Hindlimb muscle (tissue), 1 donor: ENCODE results near the gene TMEM132C. TPM values are rescaled to one million over a fixed set of nuclear protein-coding genes. Genes with fewer than 3 reads are reported as not detected.
"Not testable (repeated sequence)": the region's sequence is repeated elsewhere in the genome, so short reads cannot be mapped to it uniquely, and the experiment has no call there.

Source experiments
- DNase-seq: peaks from one replicate; pipeline ENCODE4 v3.0.0-alpha.2; 2013
- polyA plus RNA-seq: library from polyadenylated mRNA; unstranded; fragments of 120-200 nt; gene quantifications from one replicate; pipeline ENCODE4 v1.2.1, GENCODE V29; 2013; ENCODE audit not compliant: insufficient read length

TMEM132C gene
- polyA plus RNA-seq, 1 donor = 2.1 TPM

DNA sequence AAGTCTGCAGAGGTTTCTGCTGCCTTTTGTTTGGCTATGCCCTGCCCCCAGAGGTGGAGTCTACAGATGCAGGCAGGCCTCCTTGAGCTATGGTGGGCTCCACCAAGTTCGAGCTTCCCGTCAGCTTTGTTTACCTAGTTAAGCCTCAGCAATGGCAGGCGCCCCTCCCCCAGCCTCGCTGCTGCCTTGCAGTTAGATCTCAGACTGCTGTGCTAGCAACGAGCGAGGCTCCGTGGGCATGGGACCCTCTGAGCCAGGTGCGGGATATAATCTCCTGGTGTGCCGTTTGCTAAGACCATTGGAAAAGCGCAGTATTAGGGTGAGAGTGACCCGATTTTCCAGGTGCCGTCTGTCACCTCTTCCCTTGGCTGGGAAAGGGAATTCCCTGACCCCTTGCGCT is 230.4 kb downstream of the TMEM132C start:
- DNase-seq = not testable (repeated sequence)

DNA sequence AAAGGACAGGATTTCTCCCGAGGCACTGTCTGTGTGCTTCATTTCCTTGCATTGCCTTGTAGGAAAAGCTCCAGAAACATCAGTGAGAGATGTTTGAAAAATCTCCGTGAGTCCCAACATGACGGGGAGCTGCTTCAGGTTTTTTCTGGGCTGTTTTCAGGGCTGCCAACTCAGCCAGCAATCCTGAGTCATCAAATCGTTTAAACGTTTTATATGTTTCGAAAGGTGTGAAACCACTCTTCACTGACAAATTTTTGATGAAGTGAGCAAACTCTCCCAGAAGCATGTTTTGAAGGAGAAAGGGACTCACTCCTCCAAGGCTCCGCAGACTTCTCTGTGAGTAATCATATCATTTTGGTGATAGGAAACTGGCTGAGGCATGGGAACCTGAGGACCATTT is 240.5 kb downstream of the TMEM132C start:
- DNase-seq = no peak

DNA sequence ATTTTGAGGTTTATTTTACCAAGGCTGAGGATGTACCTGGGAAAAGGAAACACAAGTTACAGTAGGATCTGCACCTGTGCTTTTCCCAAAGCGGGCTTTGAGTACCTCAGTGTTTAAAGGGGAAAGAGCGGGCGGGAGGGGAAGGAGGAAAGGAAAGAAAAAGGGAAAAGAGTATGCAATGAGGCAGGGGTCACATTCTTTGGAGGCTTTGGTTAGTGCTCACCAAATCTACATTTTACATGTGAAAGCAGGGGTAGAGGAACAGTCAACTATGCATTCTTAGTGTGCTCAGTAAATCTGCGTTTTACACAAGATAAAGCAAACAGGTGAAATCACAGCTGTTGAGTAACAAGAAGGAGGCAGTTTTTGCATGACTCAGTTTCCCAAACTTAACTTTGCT is 242.2 kb downstream of the TMEM132C start:
- DNase-seq = no peak

DNA sequence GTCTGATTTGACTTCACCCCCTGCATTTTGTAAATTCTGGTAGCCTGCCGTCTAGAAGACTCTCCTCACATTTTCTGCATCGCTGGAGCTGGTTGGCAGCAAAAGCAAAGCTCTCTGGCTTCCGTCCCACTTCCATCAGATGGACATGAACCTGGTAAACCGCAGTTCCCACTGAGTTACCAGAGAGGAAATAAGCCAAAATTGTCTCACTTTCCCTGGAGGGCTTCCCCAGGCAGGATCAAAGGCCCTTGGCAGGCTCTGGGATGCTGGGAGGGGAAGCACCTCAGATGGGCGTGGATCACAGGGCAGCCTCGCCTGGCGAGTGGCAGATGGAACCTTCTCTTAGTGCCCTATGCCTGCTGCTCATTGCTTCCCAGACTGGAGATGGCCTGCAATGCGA is 243.5 kb downstream of the TMEM132C start:
- DNase-seq = no peak

DNA sequence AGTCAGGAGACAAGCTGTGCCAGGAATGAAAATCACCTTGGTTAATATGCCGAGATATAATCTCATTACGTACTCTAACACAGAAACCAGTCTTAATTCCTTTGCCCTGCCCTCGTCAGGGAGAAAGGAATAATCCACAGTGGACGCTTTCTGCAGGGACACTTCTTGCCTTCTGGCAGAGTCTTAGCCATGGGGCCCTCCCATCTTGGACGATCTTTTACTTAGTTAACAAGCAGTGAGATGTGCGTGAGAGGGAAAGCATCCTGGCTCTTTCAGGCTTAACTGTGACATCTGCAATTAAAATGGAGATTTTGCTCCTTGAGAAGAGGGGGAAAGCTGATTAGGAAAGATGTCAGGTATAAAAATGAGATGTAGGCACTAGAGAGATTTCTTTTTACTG is 246.4 kb downstream of the TMEM132C start:
- no peak for DNase-seq

DNA sequence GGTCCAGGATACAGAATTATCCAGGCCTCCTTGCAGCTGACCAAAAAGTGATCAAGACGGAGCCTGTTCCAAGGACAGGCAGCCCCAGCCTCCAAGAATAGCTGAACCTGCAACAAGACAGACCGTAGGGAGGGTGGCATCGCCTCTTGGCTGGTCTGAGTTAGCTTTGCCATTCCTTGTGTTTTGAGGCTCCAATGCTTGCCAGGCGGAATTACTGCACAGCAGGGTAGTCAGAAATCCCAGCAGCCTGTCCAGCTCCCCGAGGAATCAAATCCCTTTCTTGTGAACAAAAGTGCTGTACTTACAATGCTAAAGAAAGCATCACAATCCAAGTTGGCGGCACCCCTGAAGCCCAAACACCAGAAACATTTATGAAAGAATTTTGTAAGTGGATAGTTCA is 246.9 kb downstream of the TMEM132C start:
- no peak for DNase-seq

DNA sequence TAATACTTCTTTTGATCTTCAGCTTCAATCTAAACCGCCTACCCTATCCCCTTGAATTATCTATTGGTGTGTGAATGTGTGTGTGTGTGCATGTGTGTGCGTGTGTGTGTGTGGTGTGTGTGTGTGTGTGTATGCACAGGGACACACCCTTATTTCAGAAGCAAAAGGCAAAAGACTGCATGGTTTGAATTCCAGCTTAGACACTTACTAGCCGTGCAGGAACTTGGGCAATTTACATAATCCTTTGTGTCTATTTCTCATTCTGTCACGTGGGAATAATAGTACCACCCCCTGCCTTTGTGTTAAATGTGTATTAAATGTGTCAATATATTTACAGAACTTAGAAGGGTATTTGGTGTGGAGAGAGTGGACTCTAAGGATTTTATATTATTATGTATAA is 251.7 kb downstream of the TMEM132C start:
- DNase-seq = no peak

DNA sequence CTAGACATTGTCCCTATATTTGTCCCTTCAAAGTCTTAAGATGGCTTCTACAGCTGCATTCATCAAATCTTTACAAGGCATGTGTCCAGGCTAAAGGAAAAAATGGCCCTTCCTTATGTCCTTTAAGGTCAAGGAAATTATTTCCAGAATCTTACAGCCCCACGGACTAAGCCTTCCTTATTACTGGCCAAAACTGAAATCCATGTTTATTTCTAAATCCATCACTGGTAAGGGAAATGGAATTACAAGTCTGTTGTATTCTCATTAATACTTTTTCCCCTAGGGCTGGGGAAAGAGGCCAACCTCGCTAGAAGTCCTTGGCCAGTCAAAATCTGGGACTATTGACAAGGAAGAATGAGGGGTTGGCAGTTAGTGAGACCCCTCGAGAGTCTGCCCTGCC is 252.5 kb downstream of the TMEM132C start:
- DNase-seq = peak; percentile 36

DNA sequence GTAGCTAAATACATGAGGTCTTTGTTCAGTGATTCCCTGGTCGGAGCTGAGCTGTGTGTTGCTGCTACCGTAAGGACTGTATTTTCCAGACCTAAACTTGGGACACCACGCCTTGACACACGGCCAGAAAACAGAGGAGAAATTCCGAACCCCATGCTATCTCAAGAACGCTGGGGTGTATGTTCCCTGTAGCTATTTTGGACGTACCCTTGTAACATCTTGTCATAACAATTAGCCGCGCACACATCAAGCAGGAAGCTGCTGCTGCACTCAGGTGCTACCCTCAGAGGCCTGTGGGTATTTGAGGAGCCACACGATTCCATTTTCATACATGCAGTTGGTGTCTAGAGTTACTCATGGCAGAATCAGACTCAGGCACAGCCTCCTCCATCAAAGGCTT is 255.0 kb downstream of the TMEM132C start:
- DNase-seq = no peak

DNA sequence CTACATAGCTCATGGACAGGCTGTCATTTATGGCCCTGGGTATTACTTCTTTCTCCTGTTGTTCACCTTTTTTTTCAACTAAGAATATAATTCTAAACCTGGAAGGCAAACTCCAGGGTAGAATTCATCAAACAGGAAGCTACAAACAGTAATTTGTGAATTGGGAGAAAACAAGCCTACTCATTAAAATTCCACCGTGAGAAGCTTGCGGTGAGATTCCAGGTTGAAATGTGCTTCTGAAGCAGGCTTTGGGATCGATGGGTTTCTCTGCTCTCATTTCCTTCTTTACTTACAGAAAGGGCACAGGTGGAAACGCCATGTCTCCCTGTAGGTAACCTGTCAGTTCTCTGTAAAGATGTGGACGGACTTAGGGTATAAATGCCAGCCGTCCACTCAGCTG is 257.5 kb downstream of the TMEM132C start:
- no peak for DNase-seq

DNA sequence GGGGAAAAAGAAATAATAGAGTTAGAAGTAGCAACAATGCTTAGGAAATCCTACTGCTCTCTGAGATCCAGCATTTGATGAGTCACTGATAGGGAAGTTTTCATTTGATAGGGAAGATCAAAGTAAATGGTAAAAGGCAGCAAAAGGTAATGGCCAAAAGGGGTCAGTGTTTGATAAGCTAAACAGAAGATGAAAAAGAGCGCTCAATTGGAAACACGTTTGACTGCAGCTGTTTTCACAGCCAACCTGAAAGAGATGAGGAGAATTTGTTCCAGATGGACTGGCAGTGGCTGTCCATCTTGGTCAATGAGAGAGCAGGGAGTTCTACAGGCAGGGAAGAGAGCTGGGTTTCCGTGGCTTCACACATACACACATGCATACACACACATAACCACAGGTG is 264.2 kb downstream of the TMEM132C start:
- no peak for DNase-seq

DNA sequence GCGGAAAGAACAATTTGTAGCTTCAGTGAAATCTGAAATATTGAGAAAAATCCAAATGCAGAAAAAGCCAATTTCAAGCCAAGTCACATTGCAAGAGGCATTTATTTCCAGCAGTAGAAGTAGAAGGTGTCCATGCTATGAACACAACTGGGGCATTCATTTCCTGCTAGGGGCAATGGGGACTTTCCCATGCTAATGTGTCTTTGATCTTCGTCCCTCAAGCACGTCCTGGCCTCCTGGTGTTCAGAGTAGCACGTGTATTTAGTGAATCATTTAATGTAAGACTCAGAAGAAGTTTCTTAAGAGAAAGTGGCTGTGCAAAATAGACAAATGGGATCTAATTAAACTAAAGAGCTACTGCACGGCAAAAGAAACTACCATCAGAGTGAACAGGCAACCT is 267.9 kb downstream of the TMEM132C start:
- DNase-seq = no peak

DNA sequence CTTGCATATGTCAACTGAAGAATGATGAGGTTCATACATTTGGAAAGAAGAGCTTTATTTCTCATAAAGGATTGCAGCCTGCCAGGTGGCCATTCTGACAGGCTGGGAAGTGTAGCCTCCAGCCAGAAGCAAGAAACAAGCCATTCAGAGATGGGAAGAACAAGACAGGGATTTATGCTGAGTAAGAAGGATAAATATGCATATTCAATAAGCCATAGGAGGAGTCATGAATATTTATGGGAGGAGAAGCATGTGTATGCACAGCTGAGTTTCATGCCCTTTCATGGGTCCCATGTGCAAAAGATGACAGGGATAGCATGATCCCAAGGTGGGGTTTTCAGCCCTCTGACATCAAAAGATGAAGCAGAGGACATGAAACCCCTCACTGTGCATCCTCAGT is 269.8 kb downstream of the TMEM132C start:
- no peak for DNase-seq

DNA sequence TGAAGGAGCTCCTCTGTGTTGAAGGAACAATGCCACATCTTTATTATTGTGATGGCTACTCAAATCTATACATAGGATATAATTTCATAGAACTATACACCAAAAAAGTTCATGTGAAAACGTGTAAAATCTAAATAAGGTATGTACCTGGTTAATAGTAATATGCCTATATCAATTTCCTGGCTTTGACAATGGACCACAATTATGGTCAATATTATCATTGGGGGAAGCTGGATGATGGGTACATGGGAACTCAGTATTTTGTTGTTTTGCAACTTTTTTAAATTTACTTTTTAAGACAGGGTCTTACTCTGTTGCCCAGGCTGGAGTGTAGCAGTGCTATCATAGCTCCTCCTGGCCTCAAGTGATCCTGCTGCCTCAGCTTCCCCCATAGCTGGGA is 270.7 kb downstream of the TMEM132C start:
- DNase-seq = no peak

DNA sequence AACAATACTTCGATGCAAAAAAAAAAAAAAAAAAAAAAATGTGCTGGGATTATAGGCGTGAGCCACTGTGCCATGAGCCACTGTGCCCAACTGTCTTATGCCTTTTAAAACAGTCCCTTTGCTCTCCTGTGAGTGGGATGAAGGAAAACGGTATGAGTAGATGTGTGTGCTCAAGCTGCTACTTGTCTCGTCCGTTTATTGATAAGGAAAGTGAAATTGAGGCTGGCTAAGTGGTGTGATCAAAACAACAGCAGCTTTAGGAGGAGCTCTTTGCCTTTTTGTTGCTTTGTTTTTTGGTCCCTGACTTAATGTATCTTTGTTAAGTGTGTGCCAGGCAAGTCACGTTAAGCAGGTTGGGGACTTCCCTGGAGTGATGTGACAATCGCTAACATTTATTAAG is 275.9 kb downstream of the TMEM132C start:
- DNase-seq = no peak

DNA sequence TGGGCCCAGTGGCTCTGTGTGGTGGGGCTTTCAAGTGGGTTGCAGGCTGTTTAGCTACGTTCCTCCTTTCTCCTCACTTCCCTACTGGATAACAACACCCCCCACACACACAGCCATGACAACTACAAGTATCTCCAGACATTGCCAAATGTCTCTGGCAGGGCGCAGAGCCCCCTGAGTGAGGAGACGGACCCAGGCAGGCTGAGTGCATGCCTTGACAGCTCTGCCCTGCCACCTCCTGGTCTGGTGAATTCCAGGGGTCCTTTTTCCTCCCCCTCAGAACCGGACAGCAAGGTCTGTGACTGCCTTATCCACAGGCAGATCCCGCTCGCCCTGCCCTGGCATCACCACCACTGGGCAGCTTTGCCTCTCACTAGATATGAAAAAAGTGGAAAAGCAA is 276.5 kb downstream of the TMEM132C start:
- DNase-seq = no peak

DNA sequence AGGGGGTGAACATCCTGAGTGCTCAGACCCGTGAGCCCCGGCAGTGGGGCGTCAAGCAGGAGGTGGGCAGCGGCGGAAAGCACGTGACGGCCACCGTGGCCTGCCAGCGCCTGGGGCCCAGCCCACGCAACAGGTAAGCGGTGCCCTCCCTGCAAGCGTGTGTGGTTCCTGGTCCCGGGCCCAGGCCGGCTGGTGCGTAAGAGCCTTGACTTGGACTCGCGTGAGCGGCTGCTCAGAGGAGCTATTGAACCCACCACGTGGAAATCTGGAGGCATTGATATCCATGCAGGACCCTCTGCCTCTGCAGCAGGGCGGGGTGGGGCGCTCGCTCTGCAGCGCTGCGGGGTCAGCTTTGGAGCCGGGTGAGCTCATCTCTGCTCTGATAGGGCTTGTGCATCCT is 277.0 kb downstream of the TMEM132C start:
- DNase-seq = no peak

DNA sequence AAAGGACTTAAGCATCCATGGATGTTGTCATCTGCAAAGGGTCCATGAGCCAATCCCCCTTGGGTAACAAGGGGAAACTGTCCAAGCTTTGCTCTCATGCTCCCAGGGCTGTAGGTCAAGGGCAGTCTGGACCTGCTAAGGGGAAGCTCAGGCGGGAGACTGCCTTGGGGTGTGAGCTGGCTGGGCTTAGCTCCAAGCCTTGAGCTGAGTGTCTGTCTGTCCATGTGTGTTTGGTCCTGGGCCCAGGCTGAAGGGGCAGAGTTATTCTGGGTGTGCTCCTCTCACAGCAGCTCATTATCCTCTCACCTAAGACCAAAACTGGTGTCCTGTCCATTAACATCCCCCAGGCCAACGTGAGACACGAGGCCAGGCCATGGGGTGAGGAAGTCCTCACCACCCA is 282.0 kb downstream of the TMEM132C start:
- DNase-seq = no peak

DNA sequence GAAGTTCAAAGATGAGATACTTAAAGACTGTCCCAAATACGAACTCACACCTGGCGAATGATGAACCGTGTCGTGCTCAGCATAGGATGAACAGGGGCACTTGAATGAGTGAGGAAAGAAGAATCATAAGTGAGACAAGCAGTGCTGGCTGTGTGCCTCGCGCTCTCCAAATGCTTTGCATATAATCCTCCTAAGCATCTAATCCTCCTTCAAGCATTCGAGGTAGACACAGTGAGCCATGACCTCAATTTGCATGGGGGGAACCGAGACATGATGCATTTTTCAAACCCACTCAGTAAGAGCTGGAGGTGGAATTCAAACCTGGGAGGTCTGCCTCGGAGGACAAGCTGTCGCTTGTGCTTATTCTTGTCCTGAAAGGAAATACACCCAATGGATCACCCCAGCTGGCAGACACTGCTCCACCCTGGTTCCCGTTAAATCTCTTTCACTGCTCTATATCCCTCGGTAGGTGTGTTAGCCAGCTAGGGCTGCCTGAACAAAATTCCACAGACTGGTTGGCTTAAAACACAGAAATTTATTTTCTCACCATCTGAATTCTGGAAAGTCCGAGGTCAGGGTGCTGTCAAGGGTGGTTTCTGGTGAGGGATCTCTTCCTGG is 282.7 kb downstream of the TMEM132C start:
- DNase-seq = no peak

DNA sequence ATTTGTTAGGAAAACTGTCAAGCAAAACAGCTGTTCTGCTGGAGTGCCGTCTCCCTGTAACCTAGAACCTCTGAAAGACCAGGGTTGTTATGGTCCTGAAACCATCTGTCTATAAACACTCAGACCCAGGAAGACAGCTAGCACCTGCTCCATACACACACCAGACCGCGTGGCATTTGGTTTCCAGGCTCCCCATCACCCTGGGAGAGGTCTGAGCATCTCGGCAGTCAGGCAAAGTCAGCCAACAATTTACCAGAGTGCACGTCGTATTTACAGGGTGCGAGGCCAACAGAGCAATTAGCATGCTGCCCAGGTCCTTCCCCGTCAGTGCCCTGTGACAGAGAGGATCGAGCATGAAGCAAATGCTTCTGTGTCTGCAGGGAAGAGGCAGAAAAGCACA is 284.3 kb downstream of the TMEM132C start:
- no peak for DNase-seq

DNA sequence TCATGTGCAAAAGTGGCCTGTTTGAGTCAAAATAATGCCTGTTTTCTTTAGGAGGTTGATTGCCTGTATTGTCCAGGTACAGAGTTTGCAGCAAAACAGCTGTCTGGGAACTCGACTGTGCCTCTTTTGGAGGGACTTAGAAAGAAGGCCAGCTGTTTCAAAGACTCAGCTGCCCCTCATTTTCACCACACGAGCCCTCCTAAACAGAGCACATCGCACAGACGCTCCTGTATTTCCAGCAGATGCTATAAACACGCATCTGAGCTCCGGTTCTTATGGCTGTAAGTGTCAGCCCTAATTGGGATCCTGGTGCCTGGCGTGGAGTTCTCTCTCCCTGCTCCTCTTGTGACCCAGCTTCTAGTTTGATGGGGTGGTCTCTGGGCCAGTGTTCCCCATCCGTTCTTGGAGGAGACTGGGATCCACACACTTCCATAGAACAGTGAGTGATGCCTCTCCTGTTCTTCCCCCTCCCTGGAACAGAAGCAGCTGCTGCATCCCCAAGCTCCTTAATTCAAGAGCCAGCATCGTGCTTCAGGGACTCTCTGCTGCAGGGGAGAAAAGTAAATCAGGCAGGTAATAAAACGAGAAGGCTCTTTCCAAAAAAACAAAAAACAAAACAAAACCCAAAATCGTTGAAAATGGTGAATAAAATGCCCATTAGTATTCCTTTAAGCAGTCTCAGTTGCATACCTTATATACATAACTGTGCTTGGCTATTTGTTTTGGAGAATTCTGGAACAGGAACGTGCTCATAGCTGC is 287.8 kb downstream of the TMEM132C start:
- DNase-seq = no peak

DNA sequence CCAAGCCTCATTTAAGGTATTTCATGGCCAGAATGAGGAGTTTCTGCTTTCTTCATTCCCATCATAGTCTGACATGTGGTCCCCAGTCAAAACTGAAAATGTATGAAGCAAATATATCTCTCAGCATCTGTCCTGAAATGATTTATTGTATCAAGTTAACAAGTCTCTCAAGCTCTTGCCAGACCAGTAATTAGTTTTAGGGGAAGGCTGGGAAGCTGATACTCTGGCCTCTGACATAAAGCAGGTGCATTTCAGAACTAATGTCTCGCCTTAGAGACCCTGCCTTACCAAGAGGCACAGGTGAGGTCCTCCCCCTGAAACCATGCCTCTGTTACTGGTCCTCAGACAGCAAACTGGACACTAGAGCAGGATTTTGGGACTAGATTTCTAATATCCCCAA is 290.3 kb downstream of the TMEM132C start:
- DNase-seq = no peak

DNA sequence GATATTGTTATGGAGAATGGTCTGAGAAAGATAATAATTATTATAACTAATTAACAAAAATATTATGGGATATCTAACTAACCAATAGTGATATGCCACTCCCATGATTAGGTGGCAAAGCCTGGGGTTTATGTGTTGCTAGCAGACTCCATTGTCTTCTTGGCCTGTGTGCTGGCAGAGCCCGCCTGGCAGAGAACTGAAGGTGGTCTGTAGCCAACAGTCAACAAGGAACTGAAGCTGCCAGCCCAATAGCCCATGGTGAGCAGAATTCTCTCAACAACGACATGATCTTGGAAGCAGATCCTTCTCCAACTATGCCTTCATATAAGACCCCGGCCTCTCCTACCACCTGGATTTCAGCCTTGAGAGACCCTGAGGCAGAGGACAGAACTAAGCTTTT is 298.0 kb downstream of the TMEM132C start:
- DNase-seq = no peak

DNA sequence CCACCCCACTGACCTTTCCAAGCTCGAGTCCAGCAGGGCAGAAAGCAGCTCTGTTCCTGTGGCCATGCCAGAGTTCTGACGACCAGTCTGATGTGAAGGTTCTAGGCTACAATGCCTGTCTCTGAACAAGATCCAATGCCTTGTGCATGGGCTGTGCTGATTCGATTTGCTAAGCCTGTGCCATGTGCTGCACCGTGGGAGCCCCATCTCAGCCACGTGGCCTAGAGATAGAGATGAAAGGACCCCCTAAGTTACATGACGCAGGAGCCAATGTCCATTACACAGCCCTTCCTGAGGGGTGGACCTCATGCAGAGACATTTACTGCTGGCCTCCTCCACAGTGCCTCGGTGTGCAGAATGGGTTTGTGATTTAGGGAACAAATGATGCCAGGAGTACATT is 300.8 kb downstream of the TMEM132C start:
- DNase-seq = no peak
